Suppressor macrophage treated with lipopolysaccharide for 1 hour (primary cell): Measurements from ENCODE around the gene B3GALNT1.

Source experiments
- DNase-seq, 3 donors: peaks; one replicate each; pipeline ENCODE4 v3.0.0-alpha.2; 2020 to 2022

The B3GALNT1 gene

DNA sequence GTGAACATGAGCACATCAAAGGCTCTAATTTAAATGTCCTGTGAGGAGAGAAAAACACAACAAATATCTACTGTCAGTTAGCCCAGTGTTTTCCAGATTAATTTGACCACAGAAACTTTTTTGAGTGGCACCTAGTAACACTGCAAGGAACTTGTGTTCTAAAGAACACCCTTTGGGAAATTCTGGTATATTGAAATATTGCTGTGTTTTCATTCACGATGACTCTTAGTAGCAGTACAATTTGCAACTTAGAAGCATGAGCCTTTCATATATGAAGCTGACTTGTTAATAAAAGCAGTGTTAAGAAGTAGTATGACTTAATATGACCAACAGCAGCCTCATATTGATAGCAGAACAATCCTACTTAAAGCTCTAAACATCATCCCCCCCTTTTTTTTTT lies 32.0 kb downstream of the B3GALNT1 start:
- DNase-seq: peak in 2 of 3 donors; percentile 43 to 62

DNA sequence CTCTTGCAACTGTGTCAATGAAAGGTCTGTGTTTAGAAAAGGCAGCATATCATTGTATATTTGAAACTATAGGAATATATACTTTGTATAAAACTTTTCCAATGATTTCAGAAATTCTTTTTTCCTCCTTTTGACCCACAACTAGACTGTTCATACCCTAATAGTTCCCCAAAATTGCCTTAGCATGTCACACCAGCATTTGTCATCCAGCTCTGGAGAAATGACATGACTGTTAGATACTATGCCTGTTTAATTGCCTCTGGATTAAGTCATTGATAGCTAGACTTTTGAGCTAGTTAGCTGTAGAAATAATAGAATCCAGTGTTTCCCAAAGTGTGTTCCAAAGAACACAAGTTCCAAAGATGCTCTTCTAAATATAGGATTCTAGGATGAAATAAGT lies 32.4 kb downstream of the B3GALNT1 start:
- peak; percentile 34 to 66 (median 64) for DNase-seq

GRCh38 chr3:161072211-161072621 lies 32.9 kb downstream of the B3GALNT1 start:
- DNase-seq: peak in 2 of 3 donors; percentile 43 to 62

- peak in 1 of 3 donors; percentile 24 for DNase-seq
Observed at GRCh38 chr3:161070980-161071663, 34.0 kb downstream of the B3GALNT1 start.

DNA sequence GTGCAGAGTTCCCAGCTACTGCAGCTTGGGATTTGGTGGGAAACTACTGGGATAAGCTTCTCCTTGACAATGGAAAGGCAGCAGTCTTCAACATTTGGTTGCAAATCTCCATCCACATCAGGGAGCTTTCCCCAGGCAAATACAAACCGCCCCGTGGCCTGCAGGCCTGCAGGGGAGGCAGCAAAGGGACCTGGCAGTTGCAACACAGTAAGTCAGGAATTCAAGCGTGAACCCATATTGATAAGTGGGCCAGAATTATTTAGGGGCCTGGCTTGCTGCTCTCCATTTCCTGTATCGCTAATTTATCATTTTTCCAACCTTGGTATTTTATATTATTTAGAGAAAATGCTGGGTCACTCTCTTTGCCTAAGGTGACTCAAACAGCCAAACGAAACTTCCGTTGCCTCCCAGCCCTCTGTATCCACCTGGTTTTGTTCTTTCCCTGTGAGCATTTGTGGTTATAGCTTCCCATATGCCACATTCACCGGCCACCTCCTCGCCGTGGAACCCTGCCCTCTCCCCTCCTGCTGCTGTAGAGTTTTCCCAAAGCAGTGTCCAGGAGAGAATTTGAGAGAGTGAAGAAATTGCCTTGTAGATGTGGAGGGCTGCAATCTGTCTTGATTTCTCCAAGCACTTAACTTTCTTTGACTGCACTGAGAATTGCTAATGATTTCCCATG lies 34.8 kb downstream of the B3GALNT1 start:
- DNase-seq: no peak

GRCh38 chr3:161069511-161070251 lies 35.5 kb downstream of the B3GALNT1 start:
- DNase-seq: peak; percentile 65 to 88 (median 87)

DNA sequence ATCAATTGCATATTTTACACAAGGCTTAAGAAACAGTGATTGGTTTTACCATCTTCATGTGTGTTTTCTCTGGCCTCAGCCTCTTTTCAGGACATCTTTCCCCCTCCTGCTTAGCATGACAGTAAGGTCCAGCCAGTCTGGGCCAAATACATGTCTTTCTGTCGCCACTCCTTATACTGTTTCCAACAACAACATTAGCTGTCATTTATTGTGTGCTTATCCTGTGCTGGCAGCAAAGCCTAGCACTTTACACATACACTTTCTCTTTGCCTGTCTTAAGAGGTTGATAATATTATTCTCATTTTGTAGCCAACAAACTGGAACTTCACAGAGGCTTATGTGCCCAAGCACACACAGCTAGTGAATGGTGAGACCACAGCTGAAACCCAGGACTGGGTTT lies 37.8 kb downstream of the B3GALNT1 start:
- no peak for DNase-seq

DNA sequence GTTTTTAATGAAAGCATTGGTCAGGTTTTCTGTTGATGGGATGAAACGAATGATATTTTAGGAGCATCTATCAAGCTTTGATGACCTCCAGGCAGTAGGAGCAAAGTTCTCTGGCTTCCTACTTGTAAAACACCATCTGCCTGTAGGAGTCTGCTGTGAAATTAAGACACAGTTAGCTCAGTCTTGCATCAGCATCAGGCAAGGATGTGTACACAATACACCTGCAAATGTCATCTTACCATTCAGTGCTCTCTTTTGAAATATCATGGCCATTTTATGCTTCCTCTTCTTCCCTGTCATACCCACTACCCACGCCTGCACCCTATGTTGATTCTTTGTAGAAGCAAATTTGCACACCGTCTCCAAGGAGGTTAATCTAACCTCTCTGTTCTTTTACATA lies 38.2 kb downstream of the B3GALNT1 start:
- DNase-seq: peak in 1 of 3 donors; percentile 3

DNA sequence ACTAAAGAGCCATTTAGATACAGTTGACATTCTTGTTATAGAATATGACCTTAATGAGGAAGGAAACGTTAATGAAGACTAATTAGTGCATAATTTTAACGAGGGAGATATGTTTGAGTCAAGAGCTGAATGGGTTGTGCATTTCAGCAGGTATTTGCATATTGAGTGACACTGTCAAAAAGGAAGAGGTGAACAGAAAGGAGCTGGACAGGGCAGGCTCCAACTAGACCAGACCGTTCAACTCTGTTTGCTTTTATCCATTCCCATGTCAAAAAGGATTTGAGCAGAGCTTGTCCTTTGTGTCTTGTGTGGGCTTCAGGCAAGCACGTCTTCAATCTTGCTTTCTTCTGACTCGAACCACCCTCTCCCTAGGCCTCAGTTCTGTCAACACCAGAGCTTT lies 40.7 kb downstream of the B3GALNT1 start:
- no peak for DNase-seq

DNA sequence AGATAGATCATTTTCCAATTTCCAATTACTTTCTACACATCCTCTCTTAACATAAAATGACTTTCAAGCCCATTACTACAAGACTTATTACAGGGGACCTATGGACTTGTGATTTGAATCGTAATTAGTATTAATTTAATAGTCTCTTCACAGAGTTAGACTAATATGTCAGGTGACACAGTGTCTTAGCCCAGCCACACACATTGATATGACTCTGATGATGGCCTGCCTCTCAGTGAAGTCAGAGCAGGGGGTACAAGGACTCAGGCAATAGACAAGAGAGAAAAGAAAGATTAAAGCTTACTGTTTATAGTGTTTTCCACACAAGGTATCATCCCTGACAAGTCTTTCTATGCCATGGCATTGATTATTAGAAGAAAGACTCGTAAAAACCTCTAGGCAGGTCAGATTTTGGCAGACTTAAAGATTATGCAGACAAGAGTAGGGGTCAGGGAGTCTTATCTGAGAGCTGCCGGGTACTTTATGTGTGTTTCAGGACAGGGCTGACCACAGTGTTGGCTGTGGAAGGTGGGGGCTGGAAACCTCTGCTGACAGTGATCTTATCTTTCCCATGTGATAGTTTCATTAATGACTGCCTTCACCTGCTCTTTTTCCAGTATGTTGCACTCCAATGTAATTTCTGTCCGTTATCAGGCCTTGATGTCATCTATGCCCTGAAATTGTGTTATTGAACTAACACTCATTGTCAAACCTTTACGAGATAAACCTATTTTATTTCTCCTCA lies 50.1 kb downstream of the B3GALNT1 start:
- DNase-seq: peak in 1 of 3 donors; percentile 8

- no peak for DNase-seq
Observed at GRCh38 chr3:161051856-161052255, 53.3 kb downstream of the B3GALNT1 start.

DNA sequence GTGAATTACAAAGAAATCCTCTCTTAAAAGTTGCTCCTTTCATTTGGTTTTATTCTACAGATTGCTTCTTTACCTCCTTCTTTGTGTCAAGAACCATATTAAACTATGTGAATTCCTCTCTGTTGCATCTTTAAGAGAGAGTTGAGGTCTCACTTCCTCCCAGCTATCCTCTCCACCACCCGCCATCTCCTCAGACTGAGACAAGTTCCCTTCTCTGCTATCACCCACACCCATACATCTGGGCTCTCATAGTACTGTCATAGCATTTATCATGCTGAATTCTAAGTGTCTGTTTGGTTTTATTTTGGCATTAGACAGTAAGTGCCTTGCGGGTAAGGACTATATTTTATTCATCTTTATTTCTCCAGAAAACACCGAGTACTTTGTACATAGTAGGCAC lies 54.2 kb downstream of the B3GALNT1 start:
- DNase-seq: no peak

DNA sequence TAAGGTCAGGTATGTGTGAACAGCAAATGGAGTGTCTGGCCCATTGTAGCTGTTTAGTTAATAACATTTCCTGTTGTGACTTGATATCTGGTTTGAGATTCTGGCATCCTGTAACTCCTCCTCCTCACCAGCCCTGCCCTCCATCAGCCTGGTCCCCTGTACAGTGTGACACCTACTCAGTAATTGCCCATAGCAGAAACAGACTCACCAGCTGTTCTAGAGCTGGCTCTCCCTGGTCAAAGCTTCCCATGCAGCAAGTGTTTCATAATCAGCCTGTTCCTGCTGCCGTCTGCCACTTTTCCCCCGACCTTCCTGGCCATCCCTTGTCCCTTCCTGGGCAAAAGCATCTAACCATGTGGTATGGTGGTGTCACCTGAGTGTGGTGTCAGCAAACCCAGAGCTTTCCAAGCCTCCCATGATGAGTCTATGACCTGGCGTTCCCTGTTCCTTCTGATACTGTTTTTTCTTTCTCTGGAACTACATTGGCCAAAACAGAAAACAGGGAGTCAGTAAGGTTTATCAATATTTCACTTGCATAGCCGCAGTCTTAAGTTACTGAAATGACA lies 55.4 kb downstream of the B3GALNT1 start:
- DNase-seq: no peak

DNA sequence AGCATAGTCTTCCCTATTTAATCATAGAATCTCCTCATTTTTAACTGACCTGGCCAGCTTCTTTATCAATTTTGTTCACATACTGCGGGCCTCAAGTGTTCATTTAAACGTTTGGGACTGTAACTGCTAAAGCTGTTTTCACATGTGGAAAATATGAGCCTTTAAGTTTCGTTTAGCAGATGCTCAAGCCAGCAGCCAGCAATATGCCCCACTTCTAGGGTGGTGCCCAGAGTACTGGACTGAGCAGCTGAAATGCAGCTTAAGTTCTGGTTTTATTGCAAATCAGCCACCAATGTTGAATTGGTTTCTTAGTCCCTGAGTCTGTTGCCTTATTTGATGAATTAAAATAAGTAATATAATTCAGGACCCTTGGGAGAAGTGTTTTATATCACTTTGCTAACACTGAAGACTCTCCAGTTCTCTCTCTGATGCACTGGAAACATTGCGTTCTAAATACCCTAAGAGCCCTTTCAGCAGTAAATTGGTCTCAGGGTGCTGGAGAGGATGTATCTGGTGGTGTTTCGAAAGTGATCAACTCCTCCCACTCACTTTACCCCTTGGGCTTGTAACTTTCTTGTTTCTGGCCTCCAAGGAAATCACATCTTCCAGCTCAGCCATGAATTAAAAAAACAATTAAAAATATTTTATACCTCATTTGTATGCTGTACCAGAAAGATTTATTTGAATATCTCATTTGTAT lies 61.7 kb downstream of the B3GALNT1 start:
- no peak for DNase-seq

DNA sequence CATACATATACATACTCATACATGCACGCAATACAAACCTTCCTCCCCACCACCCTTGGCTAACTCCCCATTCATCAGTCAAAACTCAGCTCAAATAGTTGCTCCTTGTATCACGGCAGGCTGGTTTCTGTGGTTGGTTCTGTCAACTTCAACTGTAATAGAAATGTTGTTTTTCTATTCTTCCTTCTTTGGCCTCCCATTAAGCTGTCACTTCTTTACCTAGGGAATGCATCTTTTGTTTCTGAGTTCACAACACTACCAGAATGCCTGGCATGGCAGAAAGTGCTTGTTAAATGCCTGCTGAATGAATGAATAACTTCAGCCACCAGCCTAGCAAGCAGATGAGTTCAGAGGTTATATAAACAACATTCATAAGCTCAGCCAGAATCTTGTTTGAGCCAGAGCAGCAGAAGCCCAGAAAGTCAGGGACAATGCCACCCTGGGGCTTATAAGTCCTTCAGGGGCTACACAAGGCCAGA lies 63.1 kb downstream of the B3GALNT1 start:
- no peak for DNase-seq

DNA sequence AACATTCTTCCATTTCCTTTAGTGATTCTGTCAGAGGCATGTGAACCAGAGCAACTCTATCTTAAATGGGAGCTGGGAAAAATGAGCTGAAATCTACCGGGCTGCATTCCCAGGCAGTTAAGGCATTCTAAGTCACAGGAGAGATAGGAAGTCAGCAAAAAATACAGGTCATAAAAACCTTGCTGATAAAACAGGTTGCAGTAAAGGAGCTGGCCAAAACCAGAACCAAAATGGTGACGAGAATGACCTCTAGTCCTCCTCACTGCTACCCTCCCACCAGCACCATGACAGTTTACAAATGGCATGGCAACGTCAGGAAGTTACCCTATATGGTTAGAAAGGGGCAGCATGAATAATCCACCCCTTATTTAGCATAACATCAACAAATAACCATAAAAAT lies 66.4 kb downstream of the B3GALNT1 start:
- DNase-seq: no peak

DNA sequence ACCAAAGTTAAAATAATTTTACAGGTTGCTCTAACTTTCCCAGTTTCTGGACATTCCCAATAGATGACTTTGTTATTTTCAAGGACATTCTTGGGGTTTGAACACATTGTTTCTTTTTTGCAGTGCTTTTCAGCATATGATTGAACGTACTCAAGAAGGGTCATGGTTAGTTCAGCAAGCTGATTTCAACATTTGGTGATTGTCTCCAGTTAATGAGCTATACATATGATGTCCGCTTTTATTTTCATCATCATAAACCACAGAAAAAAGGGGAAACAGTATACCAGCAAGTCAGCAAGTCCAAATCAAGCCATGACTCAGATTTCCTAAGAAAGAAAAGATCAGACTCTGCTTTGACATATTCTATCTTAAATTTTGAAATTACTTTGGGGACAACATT lies 69.4 kb downstream of the B3GALNT1 start:
- peak; percentile 67 to 96 (median 94) for DNase-seq

- DNase-seq: peak; percentile 60 to 78 (median 70)
Observed at GRCh38 chr3:161034913-161035550, 70.1 kb downstream of the B3GALNT1 start.
